HepG2 (cell line): ENCODE results near the gene SF3B6.

Experiments
- ASH2L ChIP-seq: fragments of 300-600, 200-600 bp; sonication (generic); IDR thresholded peaks from 2 replicates; pipeline ENCODE4 v1.7.0; 2017; ENCODE audit warnings: low read depth, mild to moderate bottlenecking, moderate library complexity, mixed read lengths, low read length; ENCODE audit not compliant: insufficient read length
- CHD2 ChIP-seq: IDR thresholded peaks from 2 replicates; pipeline ENCODE4 v1.6.1; 2011; ENCODE audit warnings: low read depth, low read length, improper control_type of control experiment
- EZH2 ChIP-seq: conservative IDR thresholded peaks from 2 replicates; pipeline ENCODE4 v1.6.1; 2012; ENCODE audit warnings: mild to moderate bottlenecking, low read depth, low read length, moderate library complexity
- FOSL2 ChIP-seq: sonication (generic); formaldehyde crosslinking; IDR thresholded peaks from 2 replicates; pipeline ENCODE4 v1.4.0; 2020; ENCODE audit warnings: missing genetic modification reagents
- NFE2L1 ChIP-seq: sonication (generic); formaldehyde crosslinking; IDR thresholded peaks from 2 replicates; pipeline ENCODE4 v1.4.0; 2020; ENCODE audit warnings: missing genetic modification reagents, mild to moderate bottlenecking, borderline replicate concordance
- POLR2A ChIP-seq, 2 experiments: IDR thresholded peaks; 2 replicates each; pipeline ENCODE4 v1.6.1; 2011; ENCODE audit warnings: low read depth in 2 of 2, low read length in 2 of 2, mild to moderate bottlenecking in 1 of 2, moderate library complexity in 1 of 2; ENCODE audit not compliant: insufficient read depth in 1 of 2
- YY1 ChIP-seq: IDR thresholded peaks from 2 replicates; pipeline ENCODE4 v1.6.1; 2011; ENCODE audit warnings: low read length, low read depth, moderate library complexity, mild to moderate bottlenecking; ENCODE audit not compliant: insufficient read depth, insufficient replicate concordance
- ZBTB7B ChIP-seq: sonication (generic); formaldehyde crosslinking; IDR thresholded peaks from 2 replicates; pipeline ENCODE4 v1.4.0; 2020; ENCODE audit warnings: missing genetic modification reagents
- ZNF24 ChIP-seq: fragments of 450-650 bp; IDR thresholded peaks from 2 replicates; pipeline ENCODE4 v1.6.1; 2017; ENCODE audit warnings: antibody characterized with exemption, mild to moderate bottlenecking
- ZNF430 ChIP-seq: sonication (generic); formaldehyde crosslinking; IDR thresholded peaks from 2 replicates; pipeline ENCODE4 v1.9.0; 2021; ENCODE audit warnings: mild to moderate bottlenecking, missing genetic modification reagents
- ZNF557 ChIP-seq: sonication (generic); formaldehyde crosslinking; IDR thresholded peaks from 2 replicates; pipeline ENCODE4 v1.4.0; 2020; ENCODE audit warnings: missing genetic modification reagents
- TF ChIP-seq, protein P1 (sequence below): sonication (generic); formaldehyde crosslinking; IDR thresholded peaks from 2 replicates; pipeline ENCODE4 v1.5.0; 2020; ENCODE audit warnings: mild to moderate bottlenecking, missing genetic modification reagents, moderate library complexity
- TF ChIP-seq, protein P2 (sequence below): sonication (generic); formaldehyde crosslinking; IDR thresholded peaks from 2 replicates; pipeline ENCODE4 v1.4.0; 2020; ENCODE audit warnings: missing genetic modification reagents, borderline replicate concordance
- TF ChIP-seq, protein P3 (sequence below): sonication (generic); formaldehyde crosslinking; IDR thresholded peaks from 2 replicates; pipeline ENCODE4 v1.9.0; 2021; ENCODE audit warnings: missing genetic modification reagents, mild to moderate bottlenecking, borderline replicate concordance

DNA sequence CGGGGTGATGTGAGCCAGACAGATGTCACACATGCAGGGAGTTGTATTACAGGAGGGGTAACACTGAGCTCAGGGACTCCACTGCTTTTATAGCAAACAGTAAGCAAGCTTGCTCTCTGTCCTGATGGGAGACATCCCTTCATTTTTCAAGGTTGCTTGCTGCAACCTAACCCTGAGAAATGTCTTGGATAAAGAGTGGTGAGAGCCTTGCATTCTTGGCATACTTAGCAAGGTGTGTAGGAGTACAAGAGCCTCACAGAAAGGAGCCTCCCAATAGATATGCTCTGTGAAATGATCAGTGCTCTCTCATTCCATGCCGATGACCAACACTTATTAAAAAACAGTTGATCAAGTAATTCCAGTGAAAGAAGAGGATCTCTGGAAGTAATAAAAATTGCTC lies 38.9 kb upstream of the SF3B6 start:
- TF ChIP-seq, protein P1, sequence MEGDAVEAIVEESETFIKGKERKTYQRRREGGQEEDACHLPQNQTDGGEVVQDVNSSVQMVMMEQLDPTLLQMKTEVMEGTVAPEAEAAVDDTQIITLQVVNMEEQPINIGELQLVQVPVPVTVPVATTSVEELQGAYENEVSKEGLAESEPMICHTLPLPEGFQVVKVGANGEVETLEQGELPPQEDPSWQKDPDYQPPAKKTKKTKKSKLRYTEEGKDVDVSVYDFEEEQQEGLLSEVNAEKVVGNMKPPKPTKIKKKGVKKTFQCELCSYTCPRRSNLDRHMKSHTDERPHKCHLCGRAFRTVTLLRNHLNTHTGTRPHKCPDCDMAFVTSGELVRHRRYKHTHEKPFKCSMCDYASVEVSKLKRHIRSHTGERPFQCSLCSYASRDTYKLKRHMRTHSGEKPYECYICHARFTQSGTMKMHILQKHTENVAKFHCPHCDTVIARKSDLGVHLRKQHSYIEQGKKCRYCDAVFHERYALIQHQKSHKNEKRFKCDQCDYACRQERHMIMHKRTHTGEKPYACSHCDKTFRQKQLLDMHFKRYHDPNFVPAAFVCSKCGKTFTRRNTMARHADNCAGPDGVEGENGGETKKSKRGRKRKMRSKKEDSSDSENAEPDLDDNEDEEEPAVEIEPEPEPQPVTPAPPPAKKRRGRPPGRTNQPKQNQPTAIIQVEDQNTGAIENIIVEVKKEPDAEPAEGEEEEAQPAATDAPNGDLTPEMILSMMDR (CRISPR knock-in tag): no peak
- TF ChIP-seq, protein P2, sequence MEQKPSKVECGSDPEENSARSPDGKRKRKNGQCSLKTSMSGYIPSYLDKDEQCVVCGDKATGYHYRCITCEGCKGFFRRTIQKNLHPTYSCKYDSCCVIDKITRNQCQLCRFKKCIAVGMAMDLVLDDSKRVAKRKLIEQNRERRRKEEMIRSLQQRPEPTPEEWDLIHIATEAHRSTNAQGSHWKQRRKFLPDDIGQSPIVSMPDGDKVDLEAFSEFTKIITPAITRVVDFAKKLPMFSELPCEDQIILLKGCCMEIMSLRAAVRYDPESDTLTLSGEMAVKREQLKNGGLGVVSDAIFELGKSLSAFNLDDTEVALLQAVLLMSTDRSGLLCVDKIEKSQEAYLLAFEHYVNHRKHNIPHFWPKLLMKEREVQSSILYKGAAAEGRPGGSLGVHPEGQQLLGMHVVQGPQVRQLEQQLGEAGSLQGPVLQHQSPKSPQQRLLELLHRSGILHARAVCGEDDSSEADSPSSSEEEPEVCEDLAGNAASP (CRISPR knock-in tag): no peak
- no peak for TF ChIP-seq ZNF430 (CRISPR knock-in tag)
- TF ChIP-seq ZNF557 (CRISPR knock-in tag): no peak
- no peak for TF ChIP-seq POLR2A (IDR thresholded peaks at IDR 0.05; ENCODE audit: insufficient read depth in 1 of 2, low read depth in 2 of 2, low read length in 2 of 2)
- no peak for TF ChIP-seq FOSL2 (CRISPR knock-in tag)
- TF ChIP-seq ASH2L: no peak
- TF ChIP-seq ZBTB7B (CRISPR knock-in tag): no peak
- TF ChIP-seq, protein P3, sequence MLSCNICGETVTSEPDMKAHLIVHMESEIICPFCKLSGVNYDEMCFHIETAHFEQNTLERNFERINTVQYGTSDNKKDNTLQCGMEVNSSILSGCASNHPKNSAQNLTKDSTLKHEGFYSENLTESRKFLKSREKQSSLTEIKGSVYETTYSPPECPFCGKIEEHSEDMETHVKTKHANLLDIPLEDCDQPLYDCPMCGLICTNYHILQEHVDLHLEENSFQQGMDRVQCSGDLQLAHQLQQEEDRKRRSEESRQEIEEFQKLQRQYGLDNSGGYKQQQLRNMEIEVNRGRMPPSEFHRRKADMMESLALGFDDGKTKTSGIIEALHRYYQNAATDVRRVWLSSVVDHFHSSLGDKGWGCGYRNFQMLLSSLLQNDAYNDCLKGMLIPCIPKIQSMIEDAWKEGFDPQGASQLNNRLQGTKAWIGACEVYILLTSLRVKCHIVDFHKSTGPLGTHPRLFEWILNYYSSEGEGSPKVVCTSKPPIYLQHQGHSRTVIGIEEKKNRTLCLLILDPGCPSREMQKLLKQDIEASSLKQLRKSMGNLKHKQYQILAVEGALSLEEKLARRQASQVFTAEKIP (CRISPR knock-in tag): no peak
- no peak for TF ChIP-seq YY1
- TF ChIP-seq NFE2L1: no peak
- TF ChIP-seq EZH2: no peak
- no peak for TF ChIP-seq CHD2
- TF ChIP-seq ZNF24: no peak
